K562 (cell line): ENCODE measurements around the gene CCN5. TPM values are rescaled to one million over a fixed set of nuclear protein-coding genes. Genes with fewer than 3 reads are reported as not detected.

Experiments used
- FOSL1 ChIP-seq: fragments of 200-800 bp; sonication (Bioruptor generic); conservative IDR thresholded peaks from 2 replicates; pipeline ENCODE4 v1.6.1; 2016; ENCODE audit warnings: missing genetic modification characterization, missing compliant biosample characterization
- GTF2A2 ChIP-seq: IDR thresholded peaks from 2 replicates; pipeline ENCODE4 v1.6.1; 2016; ENCODE audit warnings: mild to moderate bottlenecking, missing genetic modification characterization, missing compliant biosample characterization
- PHF21A ChIP-seq: fragments of 450-650 bp; IDR thresholded peaks from 2 replicates; pipeline ENCODE4 v1.6.1; 2017; ENCODE audit warnings: low read depth, borderline replicate concordance
- POLR2A ChIP-seq: fragments of 450-650 bp; conservative IDR thresholded peaks from 2 replicates; pipeline ENCODE4 v1.6.1; 2016
- SRSF1 ChIP-seq: fragments of 200-400 bp; formaldehyde crosslinking; IDR thresholded peaks from 2 replicates; pipeline ENCODE4 v1.6.1; 2017; ENCODE audit warnings: mild to moderate bottlenecking, low read depth, low read length, moderate library complexity
- TAF7 ChIP-seq: fragments of 450-650 bp; IDR thresholded peaks from 2 replicates; pipeline ENCODE4 v1.6.1; 2016; ENCODE audit warnings: missing genetic modification characterization, missing compliant biosample characterization
- TEAD2 ChIP-seq: fragments of 450-650 bp; IDR thresholded peaks from 2 replicates; pipeline ENCODE4 v1.6.1; 2016; ENCODE audit warnings: missing genetic modification characterization, control low read depth, missing compliant biosample characterization
- YY1 ChIP-seq, 3 experiments: IDR thresholded peaks; 2 replicates each; pipeline ENCODE4 v1.6.1; 2011; ENCODE audit warnings: low read length in 2 of 3, mild to moderate bottlenecking in 2 of 3, moderate library complexity in 2 of 3, borderline replicate concordance in 1 of 3, control low read depth in 1 of 3, low read depth in 1 of 3; ENCODE audit not compliant: insufficient read depth in 3 of 3, insufficient replicate concordance in 2 of 3, control insufficient read depth in 1 of 3, insufficient read length in 1 of 3; ENCODE audit errors: extremely low read depth in 1 of 3
- ZC3H8 ChIP-seq: fragments of 450-650 bp; IDR thresholded peaks from 2 replicates; pipeline ENCODE4 v1.6.1; 2017
- ZNF124 ChIP-seq: sonication (generic); formaldehyde crosslinking; IDR thresholded peaks from 2 replicates; pipeline ENCODE4 v1.8.1; 2022; ENCODE audit warnings: missing genetic modification reagents
- ZNF384 ChIP-seq: IDR thresholded peaks from 2 replicates; pipeline ENCODE4 v1.6.1; 2012; ENCODE audit warnings: low read depth, low read length, improper control_type of control experiment
- polyA plus RNA-seq, 8 experiments: library from polyadenylated mRNA; depleted of rRNA in 4 of 8; stranded (reverse) in 5 of 8; unstranded in 3 of 8; fragments of >200 nt; fragmentation: Nextera tagmentation in 2 of 8; fragmentation: Illumina TruSeq in 1 of 8; extraction: Ambion mirVana in 2 of 8; extraction: Trizol in 1 of 8; gene quantifications; 2 replicates each; pipeline versions ENCODE4 v1.2.1 to v1.2.3, GENCODE V29; 2011 to 2014; ENCODE audit warnings: inconsistent platforms in 1 of 8, missing spikeins in 1 of 8
- total RNA-seq, 7 experiments: library from RNA; depleted of rRNA in 6 of 7; stranded (reverse); fragments of >200 nt in 6 of 7; fragmentation: Illumina TruSeq in 2 of 7; extraction: Trizol in 2 of 7; gene quantifications; 2 replicates each; pipeline versions ENCODE4 v1.2.1 to v1.2.3, GENCODE V29; 2011 to 2021; ENCODE audit warnings: low replicate concordance in 1 of 7
- TF ChIP-seq, protein P1 (sequence below): fragments of 450-650 bp; formaldehyde crosslinking; IDR thresholded peaks from 2 replicates; pipeline ENCODE4 v1.4.0; 2020; ENCODE audit warnings: mild to moderate bottlenecking, moderate library complexity
- TF ChIP-seq, protein P2 (sequence below): sonication (generic); IDR thresholded peaks from 2 replicates; pipeline ENCODE4 v1.6.1; 2016
- TF ChIP-seq, protein P3 (sequence below): fragments of 200-800 bp; sonication (Bioruptor generic); IDR thresholded peaks from 2 replicates; pipeline ENCODE4 v1.6.1; 2017; ENCODE audit warnings: missing genetic modification characterization, missing compliant biosample characterization
- TF ChIP-seq, protein P4 (sequence below): fragments of 250-450 bp; sonication (Bioruptor Pico); IDR thresholded peaks from 2 replicates; pipeline ENCODE4 v1.8.0; 2021; ENCODE audit warnings: mild to moderate bottlenecking, moderate library complexity
- TF ChIP-seq, protein P5 (sequence below): sonication (generic); formaldehyde crosslinking; IDR thresholded peaks from 2 replicates; pipeline ENCODE4 v1.8.1; 2023; ENCODE audit warnings: mild to moderate bottlenecking, missing genetic modification reagents
- TF ChIP-seq, protein P6 (sequence below): fragments of 450-650 bp; IDR thresholded peaks from 2 replicates; pipeline ENCODE4 v1.6.1; 2016; ENCODE audit warnings: mild to moderate bottlenecking

CCN5 gene
- total and polyA plus RNA-seq, 9 of the 15 experiments (the other 6 are each of a cell fraction or from before 2014, with no cell fraction given), result not detected

DNA sequence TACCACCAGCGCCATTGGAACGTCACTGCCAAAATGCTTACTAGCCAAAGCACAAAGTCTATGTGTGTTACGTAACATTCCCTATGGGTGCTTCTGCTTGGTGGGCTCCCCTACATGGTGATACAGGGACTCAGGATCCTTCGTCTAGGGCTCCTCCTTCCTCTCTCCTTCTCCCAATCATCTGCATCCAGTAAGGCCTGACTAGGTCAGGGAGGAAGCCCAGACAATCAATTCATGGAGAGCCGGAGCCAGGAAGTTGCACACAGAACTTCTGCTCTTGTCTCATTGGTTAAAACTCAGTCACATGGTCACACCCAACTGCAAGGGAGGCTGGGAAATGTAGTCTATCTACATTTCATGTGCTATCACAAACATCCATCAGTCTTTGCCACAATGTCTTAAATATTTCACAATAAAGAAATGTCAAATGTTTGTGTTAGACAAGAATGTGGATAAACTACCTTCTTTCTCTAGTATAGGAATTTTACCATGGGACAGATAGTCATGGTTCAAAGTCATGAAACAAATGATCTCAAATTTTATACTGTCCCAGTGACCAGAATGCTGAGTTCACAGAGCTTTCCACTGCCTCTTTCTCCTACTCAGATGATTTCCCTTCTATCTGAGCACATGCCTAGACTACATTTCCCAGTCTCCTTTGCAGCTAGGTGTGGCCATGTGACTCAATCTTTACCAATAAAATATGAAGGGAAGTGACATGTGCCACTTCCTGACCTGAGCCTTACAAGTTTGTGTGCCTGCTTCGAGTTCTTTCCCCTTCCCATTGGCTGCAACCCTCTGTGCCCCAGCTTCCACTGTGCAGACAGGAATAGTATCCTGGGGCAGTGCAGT, 21.2 kb downstream of the CCN5 start (continued):
- TF ChIP-seq, protein P1, sequence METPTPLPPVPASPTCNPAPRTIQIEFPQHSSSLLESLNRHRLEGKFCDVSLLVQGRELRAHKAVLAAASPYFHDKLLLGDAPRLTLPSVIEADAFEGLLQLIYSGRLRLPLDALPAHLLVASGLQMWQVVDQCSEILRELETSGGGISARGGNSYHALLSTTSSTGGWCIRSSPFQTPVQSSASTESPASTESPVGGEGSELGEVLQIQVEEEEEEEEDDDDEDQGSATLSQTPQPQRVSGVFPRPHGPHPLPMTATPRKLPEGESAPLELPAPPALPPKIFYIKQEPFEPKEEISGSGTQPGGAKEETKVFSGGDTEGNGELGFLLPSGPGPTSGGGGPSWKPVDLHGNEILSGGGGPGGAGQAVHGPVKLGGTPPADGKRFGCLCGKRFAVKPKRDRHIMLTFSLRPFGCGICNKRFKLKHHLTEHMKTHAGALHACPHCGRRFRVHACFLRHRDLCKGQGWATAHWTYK (CRISPR knock-in tag), result no peak
- TF ChIP-seq POLR2A (no peak), ZNF384 (no peak), PHF21A (no peak), YY1 (IDR thresholded peaks at IDR 0.05; ENCODE audit: borderline replicate concordance in 1 of 3, control insufficient read depth in 1 of 3, extremely low read depth in 1 of 3, insufficient read depth in 3 of 3, insufficient read length in 1 of 3, insufficient replicate concordance in 2 of 3, low read depth in 1 of 3, low read length in 2 of 3) (no peak), FOSL1 (peak; percentile 39), TEAD2 (tag) (no peak), GTF2A2 (no peak), ZNF124 (CRISPR knock-in tag) (no peak), ZC3H8 (no peak), SRSF1 (no peak), TAF7 (tag) (no peak)
- TF ChIP-seq, protein P2, sequence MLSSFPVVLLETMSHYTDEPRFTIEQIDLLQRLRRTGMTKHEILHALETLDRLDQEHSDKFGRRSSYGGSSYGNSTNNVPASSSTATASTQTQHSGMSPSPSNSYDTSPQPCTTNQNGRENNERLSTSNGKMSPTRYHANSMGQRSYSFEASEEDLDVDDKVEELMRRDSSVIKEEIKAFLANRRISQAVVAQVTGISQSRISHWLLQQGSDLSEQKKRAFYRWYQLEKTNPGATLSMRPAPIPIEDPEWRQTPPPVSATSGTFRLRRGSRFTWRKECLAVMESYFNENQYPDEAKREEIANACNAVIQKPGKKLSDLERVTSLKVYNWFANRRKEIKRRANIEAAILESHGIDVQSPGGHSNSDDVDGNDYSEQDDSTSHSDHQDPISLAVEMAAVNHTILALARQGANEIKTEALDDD, result no peak
- TF ChIP-seq, protein P3, sequence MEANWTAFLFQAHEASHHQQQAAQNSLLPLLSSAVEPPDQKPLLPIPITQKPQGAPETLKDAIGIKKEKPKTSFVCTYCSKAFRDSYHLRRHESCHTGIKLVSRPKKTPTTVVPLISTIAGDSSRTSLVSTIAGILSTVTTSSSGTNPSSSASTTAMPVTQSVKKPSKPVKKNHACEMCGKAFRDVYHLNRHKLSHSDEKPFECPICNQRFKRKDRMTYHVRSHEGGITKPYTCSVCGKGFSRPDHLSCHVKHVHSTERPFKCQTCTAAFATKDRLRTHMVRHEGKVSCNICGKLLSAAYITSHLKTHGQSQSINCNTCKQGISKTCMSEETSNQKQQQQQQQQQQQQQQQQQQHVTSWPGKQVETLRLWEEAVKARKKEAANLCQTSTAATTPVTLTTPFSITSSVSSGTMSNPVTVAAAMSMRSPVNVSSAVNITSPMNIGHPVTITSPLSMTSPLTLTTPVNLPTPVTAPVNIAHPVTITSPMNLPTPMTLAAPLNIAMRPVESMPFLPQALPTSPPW (CRISPR knock-in tag), result no peak
- TF ChIP-seq, protein P4, sequence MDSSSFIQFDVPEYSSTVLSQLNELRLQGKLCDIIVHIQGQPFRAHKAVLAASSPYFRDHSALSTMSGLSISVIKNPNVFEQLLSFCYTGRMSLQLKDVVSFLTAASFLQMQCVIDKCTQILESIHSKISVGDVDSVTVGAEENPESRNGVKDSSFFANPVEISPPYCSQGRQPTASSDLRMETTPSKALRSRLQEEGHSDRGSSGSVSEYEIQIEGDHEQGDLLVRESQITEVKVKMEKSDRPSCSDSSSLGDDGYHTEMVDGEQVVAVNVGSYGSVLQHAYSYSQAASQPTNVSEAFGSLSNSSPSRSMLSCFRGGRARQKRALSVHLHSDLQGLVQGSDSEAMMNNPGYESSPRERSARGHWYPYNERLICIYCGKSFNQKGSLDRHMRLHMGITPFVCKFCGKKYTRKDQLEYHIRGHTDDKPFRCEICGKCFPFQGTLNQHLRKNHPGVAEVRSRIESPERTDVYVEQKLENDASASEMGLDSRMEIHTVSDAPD (CRISPR knock-in tag), result no peak
- TF ChIP-seq, protein P5, sequence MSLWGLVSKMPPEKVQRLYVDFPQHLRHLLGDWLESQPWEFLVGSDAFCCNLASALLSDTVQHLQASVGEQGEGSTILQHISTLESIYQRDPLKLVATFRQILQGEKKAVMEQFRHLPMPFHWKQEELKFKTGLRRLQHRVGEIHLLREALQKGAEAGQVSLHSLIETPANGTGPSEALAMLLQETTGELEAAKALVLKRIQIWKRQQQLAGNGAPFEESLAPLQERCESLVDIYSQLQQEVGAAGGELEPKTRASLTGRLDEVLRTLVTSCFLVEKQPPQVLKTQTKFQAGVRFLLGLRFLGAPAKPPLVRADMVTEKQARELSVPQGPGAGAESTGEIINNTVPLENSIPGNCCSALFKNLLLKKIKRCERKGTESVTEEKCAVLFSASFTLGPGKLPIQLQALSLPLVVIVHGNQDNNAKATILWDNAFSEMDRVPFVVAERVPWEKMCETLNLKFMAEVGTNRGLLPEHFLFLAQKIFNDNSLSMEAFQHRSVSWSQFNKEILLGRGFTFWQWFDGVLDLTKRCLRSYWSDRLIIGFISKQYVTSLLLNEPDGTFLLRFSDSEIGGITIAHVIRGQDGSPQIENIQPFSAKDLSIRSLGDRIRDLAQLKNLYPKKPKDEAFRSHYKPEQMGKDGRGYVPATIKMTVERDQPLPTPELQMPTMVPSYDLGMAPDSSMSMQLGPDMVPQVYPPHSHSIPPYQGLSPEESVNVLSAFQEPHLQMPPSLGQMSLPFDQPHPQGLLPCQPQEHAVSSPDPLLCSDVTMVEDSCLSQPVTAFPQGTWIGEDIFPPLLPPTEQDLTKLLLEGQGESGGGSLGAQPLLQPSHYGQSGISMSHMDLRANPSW (CRISPR knock-in tag), result no peak
- TF ChIP-seq, protein P6, sequence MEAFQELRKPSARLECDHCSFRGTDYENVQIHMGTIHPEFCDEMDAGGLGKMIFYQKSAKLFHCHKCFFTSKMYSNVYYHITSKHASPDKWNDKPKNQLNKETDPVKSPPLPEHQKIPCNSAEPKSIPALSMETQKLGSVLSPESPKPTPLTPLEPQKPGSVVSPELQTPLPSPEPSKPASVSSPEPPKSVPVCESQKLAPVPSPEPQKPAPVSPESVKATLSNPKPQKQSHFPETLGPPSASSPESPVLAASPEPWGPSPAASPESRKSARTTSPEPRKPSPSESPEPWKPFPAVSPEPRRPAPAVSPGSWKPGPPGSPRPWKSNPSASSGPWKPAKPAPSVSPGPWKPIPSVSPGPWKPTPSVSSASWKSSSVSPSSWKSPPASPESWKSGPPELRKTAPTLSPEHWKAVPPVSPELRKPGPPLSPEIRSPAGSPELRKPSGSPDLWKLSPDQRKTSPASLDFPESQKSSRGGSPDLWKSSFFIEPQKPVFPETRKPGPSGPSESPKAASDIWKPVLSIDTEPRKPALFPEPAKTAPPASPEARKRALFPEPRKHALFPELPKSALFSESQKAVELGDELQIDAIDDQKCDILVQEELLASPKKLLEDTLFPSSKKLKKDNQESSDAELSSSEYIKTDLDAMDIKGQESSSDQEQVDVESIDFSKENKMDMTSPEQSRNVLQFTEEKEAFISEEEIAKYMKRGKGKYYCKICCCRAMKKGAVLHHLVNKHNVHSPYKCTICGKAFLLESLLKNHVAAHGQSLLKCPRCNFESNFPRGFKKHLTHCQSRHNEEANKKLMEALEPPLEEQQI, result no peak
